HG03097 (cell line): ENCODE results near the gene JAK2.
A peak's percentile ranks its signal among the peaks of the same experiment; 100 is the strongest.
"Not testable (repeated sequence)": the region's sequence is repeated elsewhere in the genome, so short reads cannot be mapped to it uniquely, and the experiment has no call there.

ENCODE experiments used
- ATAC-seq: cut with Tn5 transposase; IDR thresholded peaks from one replicate; pipeline ENCODE4 v1.9.1; 2021; ENCODE audit not compliant: unreplicated experiment, low FRiP score

The JAK2 gene

GRCh38 chr9:4984621-4985385 is at the start of gene JAK2:
JAK2 (plus strand) TSS chr9:4985272; CDS start chr9:5021988, 36,716 bp downstream.
- ATAC-seq: peak; percentile 64

GRCh38 chr9:4936277-4936676 is 48.8 kb upstream of the JAK2 start:
- ATAC-seq: no peak

- ATAC-seq: no peak
Measured at GRCh38 chr9:4936823-4937222, 48.2 kb upstream of the JAK2 start.

GRCh38 chr9:4937446-4937845 is 47.6 kb upstream of the JAK2 start:
- ATAC-seq: no peak

- no peak for ATAC-seq
Measured at GRCh38 chr9:4938496-4938895, 46.6 kb upstream of the JAK2 start.

GRCh38 chr9:4939118-4939561 is 45.9 kb upstream of the JAK2 start:
- ATAC-seq: peak; percentile 77

GRCh38 chr9:4942042-4942691 is 42.9 kb upstream of the JAK2 start:
- ATAC-seq: not testable (repeated sequence)

GRCh38 chr9:4943346-4943745 is 41.7 kb upstream of the JAK2 start:
- ATAC-seq: no peak

- ATAC-seq: not testable (repeated sequence)
Measured at GRCh38 chr9:4944431-4945211, 40.5 kb upstream of the JAK2 start.

GRCh38 chr9:4946937-4947336 is 38.1 kb upstream of the JAK2 start:
- no peak for ATAC-seq

GRCh38 chr9:4955836-4956235 is 29.2 kb upstream of the JAK2 start:
- no peak for ATAC-seq

GRCh38 chr9:4959031-4959430 is 26.0 kb upstream of the JAK2 start:
- ATAC-seq: no peak

- ATAC-seq: no peak
Measured at GRCh38 chr9:4962085-4962484, 23.0 kb upstream of the JAK2 start.

- no peak for ATAC-seq
Measured at GRCh38 chr9:4964540-4964939, 20.5 kb upstream of the JAK2 start.

GRCh38 chr9:4965174-4965821 is 19.8 kb upstream of the JAK2 start:
- ATAC-seq: no peak

GRCh38 chr9:4967523-4967922 is 17.5 kb upstream of the JAK2 start:
- no peak for ATAC-seq

- ATAC-seq: no peak
Measured at GRCh38 chr9:4969130-4969529, 15.9 kb upstream of the JAK2 start.

- ATAC-seq: peak; percentile 52
Measured at GRCh38 chr9:4970970-4971641, 14.0 kb upstream of the JAK2 start.

- ATAC-seq: no peak
Measured at GRCh38 chr9:4973246-4973645, 11.8 kb upstream of the JAK2 start.

GRCh38 chr9:4973902-4974301 is 11.2 kb upstream of the JAK2 start:
- no peak for ATAC-seq
